Nephron (organoid): ENCODE results near the gene CNOT2.

Source experiments
- H3K27ac Mint-ChIP-seq, 3 experiments: 2 replicates each; pipeline ENCODE4 v1.8.0; 2020; ENCODE audit warnings: mixed read lengths in 3 of 3, mild to moderate bottlenecking in 2 of 3, moderate library complexity in 1 of 3
- H3K27me3 Mint-ChIP-seq: 2 replicates; pipeline ENCODE4 v1.8.0; 2021; ENCODE audit warnings: low read depth, mild to moderate bottlenecking, moderate library complexity, mixed read lengths
- H3K36me3 Mint-ChIP-seq: 2 replicates; pipeline ENCODE4 v1.8.0; 2020; ENCODE audit warnings: low read depth, mixed read lengths
- H3K4me1 Mint-ChIP-seq: 2 replicates; pipeline ENCODE4 v1.8.0; 2020; ENCODE audit warnings: mixed read lengths
- H3K4me3 Mint-ChIP-seq, 3 experiments: 2 replicates each; pipeline ENCODE4 v1.8.0; 2020; ENCODE audit warnings: mild to moderate bottlenecking in 3 of 3, mixed read lengths in 3 of 3, moderate library complexity in 2 of 3
- H3K9me3 Mint-ChIP-seq: 2 replicates; pipeline ENCODE4 v1.8.0; 2020; ENCODE audit warnings: mixed read lengths
- CTCF ChIP-seq, 3 experiments: fragments of 200-600 bp; sonication (generic); IDR thresholded peaks; one replicate each; pipeline ENCODE4 v1.5.0; 2021; ENCODE audit warnings: antibody characterized with exemption in 3 of 3; ENCODE audit not compliant: unreplicated experiment in 3 of 3

CNOT2 gene

DNA sequence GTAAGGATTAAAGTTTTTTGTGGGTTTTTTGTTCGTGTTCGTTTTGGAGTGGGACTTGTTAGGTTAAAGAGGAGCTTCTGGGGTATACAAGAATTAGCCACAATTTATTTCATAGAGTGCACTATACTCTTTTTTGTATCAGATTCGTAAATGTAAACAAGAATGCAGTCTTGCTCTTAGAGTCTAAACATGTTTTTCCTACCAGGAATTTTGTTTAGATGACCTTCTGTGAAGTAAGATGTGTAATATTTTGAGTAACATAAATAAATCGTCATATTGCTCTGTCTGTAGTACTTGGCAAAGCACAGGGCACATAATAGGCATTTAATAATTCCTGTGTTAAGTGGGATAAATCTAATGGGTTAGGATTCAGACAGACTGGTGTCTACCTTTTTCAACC lies 9.6 kb downstream of the CNOT2 start:
- Mint-ChIP-seq H3K27me3 (no peaks in the 10 kb centered on the region), H3K4me1 (peaks cover 39% of the 10 kb centered on the region), H3K9me3 (no peaks in the 10 kb centered on the region), H3K36me3 (peaks cover 19% of the 10 kb centered on the region), H3K4me3 (no peak overlapping the region), H3K27ac (no peak overlapping the region)
- no peak for TF ChIP-seq CTCF (IDR thresholded peaks at IDR 0.05; ENCODE audit: unreplicated experiment in 3 of 3)

DNA sequence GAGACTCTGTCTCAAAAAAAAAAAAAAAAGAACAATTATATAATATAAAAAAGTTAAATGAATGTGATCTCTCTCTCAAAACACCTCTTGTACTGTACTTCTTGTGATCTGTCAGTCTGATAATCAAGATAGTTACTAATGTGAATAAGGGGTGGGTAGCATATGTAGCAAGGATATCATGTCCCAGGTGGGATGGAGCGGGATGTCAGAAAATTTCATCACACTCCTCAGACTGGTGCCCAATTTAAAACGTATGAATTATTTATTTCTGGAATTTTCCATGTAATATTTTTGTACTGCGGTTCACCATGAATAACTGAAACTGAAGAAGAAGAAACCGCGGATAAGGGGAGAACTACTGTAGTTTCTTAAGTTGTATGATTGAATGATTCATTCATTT lies 11.0 kb downstream of the CNOT2 start:
- no peak overlapping the region for H3K27ac Mint-ChIP-seq
- peaks cover 21% of the 10 kb centered on the region for H3K36me3 Mint-ChIP-seq
- H3K4me1 Mint-ChIP-seq = peaks cover 28% of the 10 kb centered on the region
- no peaks in the 10 kb centered on the region for H3K27me3 Mint-ChIP-seq
- H3K4me3 Mint-ChIP-seq = no peak overlapping the region
- no peak for TF ChIP-seq CTCF (IDR thresholded peaks at IDR 0.05; ENCODE audit: unreplicated experiment in 3 of 3)
- no peaks in the 10 kb centered on the region for H3K9me3 Mint-ChIP-seq

DNA sequence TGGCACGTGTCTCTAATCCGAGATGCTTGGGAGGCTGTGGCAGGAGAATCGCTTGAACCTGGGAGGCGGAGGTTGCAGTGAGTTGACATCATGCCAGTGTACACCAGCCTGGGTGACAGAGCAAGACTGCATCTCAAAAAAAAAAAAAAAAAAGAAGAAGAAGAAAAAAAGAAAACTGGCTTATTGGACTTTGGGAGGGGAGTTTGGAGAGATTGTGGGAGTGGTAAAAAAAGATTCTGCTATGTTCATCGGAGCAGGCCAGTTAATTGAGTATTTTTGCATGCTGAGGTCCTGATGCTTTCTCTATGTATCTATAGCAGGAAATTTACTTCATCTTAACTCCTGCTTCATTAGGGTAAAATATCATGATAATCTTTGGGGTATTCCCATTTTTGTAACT lies 11.6 kb downstream of the CNOT2 start:
- no peak for TF ChIP-seq CTCF (IDR thresholded peaks at IDR 0.05; ENCODE audit: unreplicated experiment in 3 of 3)
- peaks cover 28% of the 10 kb centered on the region for H3K4me1 Mint-ChIP-seq
- H3K4me3 Mint-ChIP-seq = no peak overlapping the region
- no peaks in the 10 kb centered on the region for H3K27me3 Mint-ChIP-seq
- no peaks in the 10 kb centered on the region for H3K9me3 Mint-ChIP-seq
- peak overlapping the region; percentile 61 to 89 (median 86) for H3K27ac Mint-ChIP-seq
- H3K36me3 Mint-ChIP-seq = peaks cover 27% of the 10 kb centered on the region

GRCh38 chr12:70255311-70255710 lies 12.1 kb downstream of the CNOT2 start:
- Mint-ChIP-seq H3K27ac (peak overlapping the region; percentile 61 to 89 (median 86)), H3K9me3 (no peaks in the 10 kb centered on the region), H3K27me3 (no peaks in the 10 kb centered on the region), H3K4me3 (peak overlapping the region in 1 of 3 experiments; percentile 10), H3K36me3 (peaks cover 29% of the 10 kb centered on the region), H3K4me1 (peaks cover 26% of the 10 kb centered on the region)
- TF ChIP-seq CTCF (IDR thresholded peaks at IDR 0.05; ENCODE audit: unreplicated experiment in 3 of 3) = no peak

- Mint-ChIP-seq H3K9me3 (peaks cover 18% of the 10 kb centered on the region), H3K4me3 (no peak overlapping the region), H3K27ac (peak overlapping the region in 1 of 3 experiments; percentile 44), H3K4me1 (peaks cover 13% of the 10 kb centered on the region), H3K27me3 (no peaks in the 10 kb centered on the region), H3K36me3 (peaks cover 60% of the 10 kb centered on the region)
- TF ChIP-seq CTCF (IDR thresholded peaks at IDR 0.05; ENCODE audit: unreplicated experiment in 3 of 3) = no peak
These were observed 15.6 kb downstream of the CNOT2 start for GRCh38 chr12:70258605-70259403.

- no peak for TF ChIP-seq CTCF (IDR thresholded peaks at IDR 0.05; ENCODE audit: unreplicated experiment in 3 of 3)
- H3K4me3 Mint-ChIP-seq = no peak overlapping the region
- H3K36me3 Mint-ChIP-seq = peaks cover 75% of the 10 kb centered on the region
- H3K9me3 Mint-ChIP-seq = peaks cover 30% of the 10 kb centered on the region
- H3K27ac Mint-ChIP-seq = no peak overlapping the region
- H3K27me3 Mint-ChIP-seq = no peaks in the 10 kb centered on the region
- peaks cover 5% of the 10 kb centered on the region for H3K4me1 Mint-ChIP-seq
These were observed 17.4 kb downstream of the CNOT2 start for GRCh38 chr12:70260646-70261045.
